Activated CD8-positive, alpha-beta T cell treated with anti-CD3 and anti-CD28 coated beads for 36 hours (primary cell): Measurements from ENCODE around the gene PKN1. TPM values are rescaled to one million over a fixed set of nuclear protein-coding genes. Genes with fewer than 3 reads are reported as not detected.
"Not testable (repeated sequence)": the region's sequence is repeated elsewhere in the genome, so short reads cannot be mapped to it uniquely, and the experiment has no call there.

Source experiments
- ATAC-seq: fragments of 200-7000 bp; cut with Tn5 transposase; one replicate; pipeline ENCODE4 v1.10.0; 2021; ENCODE audit warnings: mild to moderate bottlenecking, moderate library complexity
- CTCF ChIA-PET: fragments of 350-600 bp; sonication (Branson Sonifier 250); formaldehyde crosslinking; loops from one replicate; lab custom pipeline; 2021; ENCODE audit warnings: antibody characterized with exemption; lab: Charles Lee
- POLR2A ChIA-PET: fragments of 350-600 bp; sonication (Branson Sonifier 250); formaldehyde crosslinking; loops from one replicate; lab custom pipeline; 2021; ENCODE audit warnings: antibody characterized with exemption; lab: Charles Lee
- DNase-seq: peaks from one replicate; pipeline ENCODE4 v3.0.0-alpha.2; 2020
- H3K27ac Mint-ChIP-seq: one replicate; pipeline ENCODE4 v1.8.0; 2021; ENCODE audit warnings: mild to moderate bottlenecking, mixed read lengths
- H3K27me3 Mint-ChIP-seq: one replicate; pipeline ENCODE4 v1.8.0; 2021; ENCODE audit warnings: mixed read lengths
- H3K36me3 Mint-ChIP-seq: one replicate; pipeline ENCODE4 v1.8.0; 2021; ENCODE audit warnings: low read depth, mixed read lengths
- H3K4me1 Mint-ChIP-seq: one replicate; pipeline ENCODE4 v1.8.0; 2021; ENCODE audit warnings: low read depth, mixed read lengths
- H3K4me3 Mint-ChIP-seq: one replicate; pipeline ENCODE4 v1.8.0; 2021; ENCODE audit warnings: mild to moderate bottlenecking, moderate library complexity, mixed read lengths
- H3K9me3 Mint-ChIP-seq: one replicate; pipeline ENCODE4 v1.8.0; 2021; ENCODE audit warnings: mixed read lengths
- intact Hi-C: fragments of 100-400 bp; cut with micrococcal nuclease; formaldehyde crosslinking; loops from one replicate; pipeline ENCODE4 v1.10.0; 2022
- total RNA-seq, 2 experiments: library from RNA; stranded (reverse); gene quantifications; one replicate each; pipeline ENCODE4 v1.2.3, GENCODE V29; 2021
- TF ChIP-seq, protein P1 (sequence below): fragments of 200-600 bp; IDR thresholded peaks from one replicate; pipeline ENCODE4 v1.8.0; 2022; ENCODE audit warnings: antibody characterized with exemption, mild to moderate bottlenecking

Gene PKN1
- total RNA-seq, 2 experiments from 2014 or later: 172 to 192 TPM

- Mint-ChIP-seq H3K27me3 (no peaks in the 10 kb centered on the region), H3K27ac (no peak overlapping the region), H3K4me1 (peaks cover 4% of the 10 kb centered on the region), H3K9me3 (no peaks in the 10 kb centered on the region), H3K36me3 (peaks cover 67% of the 10 kb centered on the region), H3K4me3 (no peak overlapping the region)
- TF ChIP-seq, protein P1, sequence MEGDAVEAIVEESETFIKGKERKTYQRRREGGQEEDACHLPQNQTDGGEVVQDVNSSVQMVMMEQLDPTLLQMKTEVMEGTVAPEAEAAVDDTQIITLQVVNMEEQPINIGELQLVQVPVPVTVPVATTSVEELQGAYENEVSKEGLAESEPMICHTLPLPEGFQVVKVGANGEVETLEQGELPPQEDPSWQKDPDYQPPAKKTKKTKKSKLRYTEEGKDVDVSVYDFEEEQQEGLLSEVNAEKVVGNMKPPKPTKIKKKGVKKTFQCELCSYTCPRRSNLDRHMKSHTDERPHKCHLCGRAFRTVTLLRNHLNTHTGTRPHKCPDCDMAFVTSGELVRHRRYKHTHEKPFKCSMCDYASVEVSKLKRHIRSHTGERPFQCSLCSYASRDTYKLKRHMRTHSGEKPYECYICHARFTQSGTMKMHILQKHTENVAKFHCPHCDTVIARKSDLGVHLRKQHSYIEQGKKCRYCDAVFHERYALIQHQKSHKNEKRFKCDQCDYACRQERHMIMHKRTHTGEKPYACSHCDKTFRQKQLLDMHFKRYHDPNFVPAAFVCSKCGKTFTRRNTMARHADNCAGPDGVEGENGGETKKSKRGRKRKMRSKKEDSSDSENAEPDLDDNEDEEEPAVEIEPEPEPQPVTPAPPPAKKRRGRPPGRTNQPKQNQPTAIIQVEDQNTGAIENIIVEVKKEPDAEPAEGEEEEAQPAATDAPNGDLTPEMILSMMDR: no peak
- no peak for DNase-seq
- CTCF ChIA-PET: interaction anchor here (1.4 to 4.7 kb wide), 2 partner anchors 39 to 53 kb away, joined by 3 to 82 read pairs; no protein-coding TSS in a partner anchor
- POLR2A ChIA-PET: interaction anchor here (1.2 to 9.4 kb wide), 7 partner anchors 8 to 41 kb away, joined by 3 to 168 read pairs (median 4); partner anchors contain the start of gene ADGRE5
- ATAC-seq: no peak
- intact Hi-C loops: no loop called here
These were observed 30.6 kb upstream of the PKN1 start for GRCh38 chr19:14402332-14403144.

- ATAC-seq, H3K27ac Mint-ChIP-seq, H3K4me1 Mint-ChIP-seq, H3K4me3 Mint-ChIP-seq, DNase-seq, H3K9me3 Mint-ChIP-seq, intact Hi-C loops, H3K27me3 Mint-ChIP-seq: not testable (repeated sequence)
- H3K36me3 Mint-ChIP-seq: peaks cover 68% of the 10 kb centered on the region
- CTCF ChIA-PET: interaction anchor here (1.4 to 5.2 kb wide), 3 partner anchors 21 to 55 kb away, joined by 3 to 82 read pairs (median 29); no protein-coding TSS in a partner anchor
- POLR2A ChIA-PET: interaction anchor here (1.2 to 9.4 kb wide), 3 partner anchors 8 to 39 kb away, joined by 3 to 168 read pairs (median 41); partner anchors contain the start of gene ADGRE5
These were observed 29.8 kb upstream of the PKN1 start for GRCh38 chr19:14403145-14403930.

GRCh38 chr19:14404312-14404711 lies 28.8 kb upstream of the PKN1 start:
- ChIA-PET POLR2A (interaction anchor here (0.7 to 9.4 kb wide), 6 partner anchors 9 to 48 kb away, joined by 4 to 168 read pairs (median 39); partner anchors contain the start of gene ADGRE5), CTCF (interaction anchor here (1.4 to 5.2 kb wide), 4 partner anchors 8 to 56 kb away, joined by 3 to 82 read pairs (median 22); no protein-coding TSS in a partner anchor)
- intact Hi-C loops: no loop called here
- peak overlapping the region; percentile 59 for H3K27ac Mint-ChIP-seq
- peaks cover 11% of the 10 kb centered on the region for H3K4me1 Mint-ChIP-seq
- no peak for ATAC-seq
- TF ChIP-seq, protein P1: no peak
- H3K36me3 Mint-ChIP-seq: peaks cover 71% of the 10 kb centered on the region
- no peaks in the 10 kb centered on the region for H3K9me3 Mint-ChIP-seq
- H3K27me3 Mint-ChIP-seq: no peaks in the 10 kb centered on the region
- DNase-seq: no peak
- H3K4me3 Mint-ChIP-seq: no peak overlapping the region

DNA sequence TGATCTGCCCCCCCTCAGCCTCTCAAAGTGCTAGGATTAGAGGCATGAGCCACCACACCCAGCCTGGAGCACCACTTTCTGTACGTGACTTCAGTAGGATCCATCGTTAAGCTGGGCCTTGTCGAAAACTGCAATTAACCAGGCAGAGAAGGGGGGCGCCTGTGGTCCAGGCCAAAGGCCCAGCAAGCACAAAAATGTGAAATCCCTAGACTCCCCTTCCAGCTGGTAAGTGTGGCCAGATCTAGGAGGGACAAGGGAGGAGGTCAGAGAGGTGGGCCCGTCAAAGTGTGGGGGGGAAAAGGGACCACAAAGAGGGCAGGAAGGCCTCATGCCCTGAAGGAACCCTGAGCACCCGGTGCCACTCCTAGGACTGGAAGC lies 27.7 kb upstream of the PKN1 start:
- H3K27ac Mint-ChIP-seq: no peak overlapping the region
- H3K27me3 Mint-ChIP-seq: no peaks in the 10 kb centered on the region
- POLR2A ChIA-PET: interaction anchor here (0.6 to 9.4 kb wide), 11 partner anchors 10 to 273 kb away, joined by 3 to 168 read pairs (median 15); partner anchors contain the start of genes ADGRE5 and DDX39A
- TF ChIP-seq, protein P1: no peak
- peaks cover 79% of the 10 kb centered on the region for H3K36me3 Mint-ChIP-seq
- DNase-seq: no peak
- CTCF ChIA-PET: interaction anchor here (0.7 to 5.2 kb wide), 18 partner anchors 9 to 269 kb away, joined by 3 to 82 read pairs (median 6); partner anchors contain the start of genes ADGRE5, ASF1B and DDX39A
- intact Hi-C loops: loop anchor here (5.0 kb wide), 1 partner anchor 38 kb away; no protein-coding TSS in a partner anchor
- H3K4me3 Mint-ChIP-seq: no peak overlapping the region
- H3K9me3 Mint-ChIP-seq: no peaks in the 10 kb centered on the region
- ATAC-seq: no peak
- H3K4me1 Mint-ChIP-seq: peaks cover 21% of the 10 kb centered on the region
